NB4 (cell line): ENCODE results near the gene PRKAR1B.

Experiments
- POLR2A ChIP-seq: IDR thresholded peaks from 2 replicates; pipeline ENCODE4 v1.6.1; 2011; ENCODE audit warnings: mild to moderate bottlenecking; ENCODE audit not compliant: insufficient read length; ENCODE audit errors: extremely low read depth
- TF ChIP-seq, protein P1 (sequence below): IDR thresholded peaks from one replicate; pipeline ENCODE4 v1.5.1; 2012; ENCODE audit warnings: low read depth, low read length

DNA sequence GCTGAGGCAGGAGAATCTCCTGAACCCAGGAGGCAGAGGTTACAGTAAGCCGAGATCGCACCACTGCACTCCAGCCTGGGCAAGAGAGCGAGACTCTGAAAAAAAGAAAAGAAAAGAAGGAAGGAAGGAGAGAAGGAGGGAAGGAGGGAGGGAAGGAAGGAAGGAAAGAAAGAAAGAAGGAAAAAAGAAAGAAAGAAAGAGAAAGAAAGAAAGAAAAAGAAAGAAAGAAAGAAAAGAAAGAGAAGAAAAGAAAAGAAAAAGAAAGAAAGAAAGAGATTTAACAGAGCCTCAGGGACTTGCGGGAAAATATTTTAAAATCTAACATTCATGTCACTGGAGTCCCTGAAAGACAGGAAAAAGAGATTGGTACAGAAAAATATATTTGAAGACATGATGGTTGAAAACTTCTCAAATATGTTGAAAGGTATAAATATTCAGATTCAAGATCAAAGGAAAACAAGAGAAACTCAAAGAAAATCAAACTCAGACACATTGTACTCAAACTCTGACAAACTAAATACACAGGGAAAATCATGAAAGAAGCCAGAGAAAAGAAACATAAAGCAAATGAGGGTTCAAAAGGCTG is 25.9 kb downstream of the PRKAR1B start:
- TF ChIP-seq, protein P1, sequence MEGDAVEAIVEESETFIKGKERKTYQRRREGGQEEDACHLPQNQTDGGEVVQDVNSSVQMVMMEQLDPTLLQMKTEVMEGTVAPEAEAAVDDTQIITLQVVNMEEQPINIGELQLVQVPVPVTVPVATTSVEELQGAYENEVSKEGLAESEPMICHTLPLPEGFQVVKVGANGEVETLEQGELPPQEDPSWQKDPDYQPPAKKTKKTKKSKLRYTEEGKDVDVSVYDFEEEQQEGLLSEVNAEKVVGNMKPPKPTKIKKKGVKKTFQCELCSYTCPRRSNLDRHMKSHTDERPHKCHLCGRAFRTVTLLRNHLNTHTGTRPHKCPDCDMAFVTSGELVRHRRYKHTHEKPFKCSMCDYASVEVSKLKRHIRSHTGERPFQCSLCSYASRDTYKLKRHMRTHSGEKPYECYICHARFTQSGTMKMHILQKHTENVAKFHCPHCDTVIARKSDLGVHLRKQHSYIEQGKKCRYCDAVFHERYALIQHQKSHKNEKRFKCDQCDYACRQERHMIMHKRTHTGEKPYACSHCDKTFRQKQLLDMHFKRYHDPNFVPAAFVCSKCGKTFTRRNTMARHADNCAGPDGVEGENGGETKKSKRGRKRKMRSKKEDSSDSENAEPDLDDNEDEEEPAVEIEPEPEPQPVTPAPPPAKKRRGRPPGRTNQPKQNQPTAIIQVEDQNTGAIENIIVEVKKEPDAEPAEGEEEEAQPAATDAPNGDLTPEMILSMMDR, result no peak
- TF ChIP-seq POLR2A, result no peak
